Fibroblast of lung (primary cell): Measurements from ENCODE around the gene TBC1D19.

ENCODE experiments used
- CTCF ChIP-seq, 2 donors: IDR thresholded peaks in 1 of 2; conservative IDR thresholded peaks in 1 of 2; 1 replicate in 1 of 2; 2 replicates in 1 of 2; pipeline ENCODE4 v1.5.1; 2011 to 2012; ENCODE audit warnings: low read length in 2 of 2, control low read depth in 1 of 2, inconsistent platforms in 1 of 2, low read depth in 1 of 2, mild to moderate bottlenecking in 1 of 2
- EZH2 ChIP-seq: IDR thresholded peaks from 2 replicates; pipeline ENCODE4 v1.5.1; 2012; ENCODE audit warnings: low read length, control low read depth, mild to moderate bottlenecking; ENCODE audit errors: missing control alignments

- TF ChIP-seq CTCF (conservative IDR thresholded peaks at IDR 0.05 in 1 of 2, IDR thresholded peaks at IDR 0.05 in 1 of 2; ENCODE audit: low read depth in 1 of 2, low read length in 2 of 2) (no peak), EZH2 (no peak)
These were observed 6.8 kb upstream of the TBC1D19 start for GRCh38 chr4:26577066-26577465.
